Heart right ventricle (tissue), 16 donors: ENCODE measurements around the gene SERPINB5. TPM values are rescaled to one million over a fixed set of nuclear protein-coding genes. Genes with fewer than 3 reads are reported as not detected.

Experiments used
- ATAC-seq, 8 donors: fragments of 200-7000 bp; cut with Tn5 transposase; one replicate each; pipeline ENCODE4 v1.9.1; 2020; ENCODE audit warnings: mild to moderate bottlenecking in 8 of 8, moderate library complexity in 8 of 8, moderate number of reproducible peaks in 1 of 8
- DNase-seq, 2 donors: peaks; one replicate each; pipeline ENCODE4 v3.0.0-alpha.2; 2020
- H3K27ac ChIP-seq, 10 donors: fragments of 200-600 bp; sonication (generic) in 2 of 10; one replicate each; pipeline versions ENCODE4 v1.5.0 to v1.8.0; 2020 to 2022; ENCODE audit warnings: mild to moderate bottlenecking in 3 of 10
- H3K27me3 ChIP-seq, 7 donors: fragments of 200-600 bp; one replicate each; pipeline ENCODE4 v1.8.0; 2021 to 2022; ENCODE audit warnings: mild to moderate bottlenecking in 2 of 7
- H3K36me3 ChIP-seq, 9 donors: fragments of 200-600 bp; sonication (generic) in 1 of 9; one replicate each; pipeline versions ENCODE4 v1.5.0 to v1.8.0; 2020 to 2022; ENCODE audit warnings: mild to moderate bottlenecking in 2 of 9
- H3K4me1 ChIP-seq, 9 donors: fragments of 200-600 bp; sonication (generic) in 1 of 9; one replicate each; pipeline versions ENCODE4 v1.5.0 to v1.8.0; 2020 to 2022; ENCODE audit warnings: mild to moderate bottlenecking in 4 of 9
- H3K4me3 ChIP-seq, 10 donors: fragments of 200-600 bp; sonication (generic) in 2 of 10; one replicate each; pipeline versions ENCODE4 v1.5.0 to v1.8.0; 2020 to 2022; ENCODE audit warnings: mild to moderate bottlenecking in 7 of 10, moderate library complexity in 2 of 10
- H3K9me3 ChIP-seq, 11 donors: fragments of 200-600 bp in 10 of 11; sonication (generic) in 2 of 11; one replicate each; pipeline versions ENCODE4 v1.5.0 to v1.8.0; 2013 to 2022; ENCODE audit warnings: mild to moderate bottlenecking in 2 of 11, control low read depth in 1 of 11, moderate library complexity in 1 of 11
- WGBS, 2 donors: extraction: QIAGEN DNeasy Blood & Tissue Kit; methylation state at CpG; one replicate each; pipeline ENCODE4 v1.1.7; 2013; ENCODE audit warnings: inconsistent platforms in 1 of 2; 5-methylcytosine and 5-hydroxymethylcytosine counted together
- intact Hi-C, 10 donors: fragments of 100-400 bp; cut with DNase I; formaldehyde crosslinking; loops; one replicate each; pipeline versions ENCODE4 v1.11.1 to v1.14.2; 2022
- polyA plus RNA-seq, 2 donors: library from polyadenylated mRNA; stranded (reverse); fragments of 200-250 nt; gene quantifications; one replicate each; pipeline ENCODE4 v1.2.3, GENCODE V29; 2013
- total RNA-seq, 10 donors: library from RNA; stranded (reverse); fragmentation: NEBNext Ultra II Directional in 3 of 10; extraction: Animal tissue kit (Norgen Biotek cat#: 25700) in 3 of 10; gene quantifications; one replicate each; pipeline versions ENCODE4 v1.2.1 to v1.2.4, GENCODE V29; 2021 to 2023
- TF ChIP-seq, protein P1 (sequence below), 9 donors: fragments of 200-600 bp; sonication (generic) in 2 of 9; IDR thresholded peaks; one replicate each; pipeline versions ENCODE4 v1.5.0 to v1.8.0; 2021 to 2022; ENCODE audit warnings: antibody characterized with exemption in 9 of 9, mild to moderate bottlenecking in 5 of 9, moderate library complexity in 1 of 9
- donor health status: Arrhythmogenic right ventricular cardiomyopathy.
- donor health status: ischemic (EF 13 %, LVEDD 7.1; RV severe dilation, severe dysfunction).
- donor health status: healthy with polysubstance abuse.
- donor health status: DM: no; HTN: yes; CAD: no.
- donor health status: DM: no; HTN: no; CAD: no.
- donor health status: ischemic (EF 25% LVEDD 6.9; RV normal size, moderate dysfunction).
- donor health status: ischemic (EF 25% LVEDD 5.7; RV mildly dilated, moderate dysfunction).
- donor health status: healthy.
- donor health status: DM: yes; HTN: yes; CAD: no.
- donor health status: Ischemic cardiomyopathy.
- donor health status: ischemic (EF 35%, LVEDD 5.7; RV mildly dilated, moderate dysfunction).
- donor health status: nonischemic (EF 11% LVEDD 7.7; RV severe dilation, severe dysfunction).
- donor health status: DM: yes; HTN: yes; CAD: no.
- donor health status: PGD.
- donor health status: ischemic (EF 29% LVEDD 5.4; RV normal size, mild dysfunction).
- donor health status: nonischemic (EF 23%, LVEDD 6.1; RV moderate dilation, normal function).

Gene SERPINB5
- total and polyA plus RNA-seq, 12 donors: 0.03 TPM; not detected in 11

DNA sequence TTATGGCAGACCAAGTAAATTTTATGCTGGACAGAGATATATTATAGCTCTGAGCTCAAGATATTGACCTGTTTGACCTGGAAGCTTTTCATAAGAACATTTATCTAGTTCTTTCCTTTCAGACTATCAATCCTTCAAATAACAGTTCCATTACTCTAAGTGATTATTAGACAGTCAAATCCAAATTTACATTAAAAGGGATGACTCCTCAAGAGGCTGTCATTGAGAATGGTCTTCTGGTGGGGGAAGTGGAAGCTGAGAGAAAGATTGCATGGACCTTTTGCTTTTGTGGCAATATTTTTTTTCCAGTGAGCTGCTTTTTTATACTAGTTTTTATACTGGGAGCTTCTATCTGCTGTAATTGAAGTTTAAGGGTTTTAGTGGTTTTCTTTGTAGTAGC lies 50.5 kb downstream of the SERPINB5 start:
- no peak for ATAC-seq
- intact Hi-C loops: loop anchor here in 1 of 10 donors (10.0 kb wide), 1 partner anchor 408 kb away; no protein-coding TSS in a partner anchor
- DNase-seq: no peak
- peaks cover 0 to 20% (median 0%) of the 10 kb centered on the region in 7 donors for H3K27me3 ChIP-seq
- H3K4me1 ChIP-seq: no peaks in the 10 kb centered on the region
- TF ChIP-seq, protein P1, sequence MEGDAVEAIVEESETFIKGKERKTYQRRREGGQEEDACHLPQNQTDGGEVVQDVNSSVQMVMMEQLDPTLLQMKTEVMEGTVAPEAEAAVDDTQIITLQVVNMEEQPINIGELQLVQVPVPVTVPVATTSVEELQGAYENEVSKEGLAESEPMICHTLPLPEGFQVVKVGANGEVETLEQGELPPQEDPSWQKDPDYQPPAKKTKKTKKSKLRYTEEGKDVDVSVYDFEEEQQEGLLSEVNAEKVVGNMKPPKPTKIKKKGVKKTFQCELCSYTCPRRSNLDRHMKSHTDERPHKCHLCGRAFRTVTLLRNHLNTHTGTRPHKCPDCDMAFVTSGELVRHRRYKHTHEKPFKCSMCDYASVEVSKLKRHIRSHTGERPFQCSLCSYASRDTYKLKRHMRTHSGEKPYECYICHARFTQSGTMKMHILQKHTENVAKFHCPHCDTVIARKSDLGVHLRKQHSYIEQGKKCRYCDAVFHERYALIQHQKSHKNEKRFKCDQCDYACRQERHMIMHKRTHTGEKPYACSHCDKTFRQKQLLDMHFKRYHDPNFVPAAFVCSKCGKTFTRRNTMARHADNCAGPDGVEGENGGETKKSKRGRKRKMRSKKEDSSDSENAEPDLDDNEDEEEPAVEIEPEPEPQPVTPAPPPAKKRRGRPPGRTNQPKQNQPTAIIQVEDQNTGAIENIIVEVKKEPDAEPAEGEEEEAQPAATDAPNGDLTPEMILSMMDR (IDR thresholded peaks at IDR 0.05): no peak
- H3K27ac ChIP-seq: no peak overlapping the region
- peaks cover 0 to 6% (median 0%) of the 10 kb centered on the region in 11 donors for H3K9me3 ChIP-seq
- no peaks in the 10 kb centered on the region for H3K36me3 ChIP-seq
- H3K4me3 ChIP-seq: no peak overlapping the region

DNA sequence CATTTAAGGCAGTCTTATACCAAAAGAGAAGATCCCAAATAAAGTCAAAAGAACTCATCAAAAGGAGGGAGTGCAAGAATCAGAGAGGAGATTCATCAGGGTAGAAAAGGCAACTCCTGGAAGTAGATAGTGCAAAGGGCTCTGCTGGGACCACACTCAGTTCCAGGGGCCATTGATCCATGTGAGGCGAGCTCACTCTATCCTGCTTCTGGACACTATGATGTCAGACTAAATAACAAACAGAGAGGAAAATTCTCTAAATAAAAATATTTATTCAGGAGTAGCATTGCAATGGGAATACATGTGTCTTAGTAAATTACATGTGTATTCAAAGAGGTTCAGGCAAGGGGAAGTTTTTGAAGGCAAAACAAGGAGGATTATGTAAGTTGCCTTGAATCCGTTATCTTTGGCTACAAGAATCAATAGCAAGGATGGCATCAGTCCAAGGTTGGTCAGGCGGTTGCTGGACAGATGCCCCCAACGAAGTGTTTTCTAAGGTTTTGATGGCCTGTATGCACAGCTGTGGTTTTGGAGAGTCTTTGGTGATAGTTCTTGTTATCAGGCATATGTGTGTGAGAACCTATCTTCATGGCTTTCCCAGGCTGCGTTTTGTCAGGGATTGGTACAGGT lies 52.2 kb downstream of the SERPINB5 start:
- WGBS, 2 donors: 54 to 56% methylated on average over 5 of the region's 5 CpGs
- DNase-seq: no peak
- intact Hi-C loops: loop anchor here in 1 of 10 donors (10.0 kb wide), 1 partner anchor 406 kb away; no protein-coding TSS in a partner anchor
- Histone ChIP-seq H3K4me1 (no peaks in the 10 kb centered on the region), H3K27me3 (peaks cover 0 to 9% (median 0%) of the 10 kb centered on the region in 7 donors), H3K9me3 (peaks cover 0 to 6% (median 0%) of the 10 kb centered on the region in 11 donors), H3K36me3 (no peaks in the 10 kb centered on the region), H3K27ac (no peak overlapping the region), H3K4me3 (no peak overlapping the region)
- no peak for ATAC-seq
- TF ChIP-seq, protein P1 (IDR thresholded peaks at IDR 0.05): no peak

DNA sequence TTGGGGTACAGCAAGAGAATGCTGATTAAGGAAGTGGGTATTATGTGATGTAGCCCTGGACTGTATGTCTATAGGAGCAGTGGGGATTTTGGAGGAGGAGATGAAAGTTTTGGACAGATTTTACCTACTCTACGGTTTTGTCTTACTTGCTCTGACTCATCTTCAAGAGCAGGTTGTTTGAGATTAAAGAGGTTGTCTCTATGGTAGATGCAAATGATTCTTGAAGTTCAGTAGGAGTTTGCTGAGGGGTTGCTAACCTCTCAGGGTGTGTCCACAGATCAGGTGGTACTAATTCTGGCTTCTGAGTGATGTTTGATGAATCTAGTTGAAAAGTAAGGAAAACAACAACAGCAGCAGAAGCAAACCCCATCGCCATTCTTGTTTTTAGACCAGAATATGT lies 55.7 kb downstream of the SERPINB5 start:
- no peaks in the 10 kb centered on the region for H3K36me3 ChIP-seq
- no peaks in the 10 kb centered on the region for H3K27me3 ChIP-seq
- TF ChIP-seq, protein P1 (IDR thresholded peaks at IDR 0.05): no peak
- no peaks in the 10 kb centered on the region for H3K4me1 ChIP-seq
- WGBS, 2 donors: 92 to 95% methylated on average over 2 of the region's 2 CpGs
- ATAC-seq (no peak), DNase-seq (no peak)
- H3K4me3 ChIP-seq: no peak overlapping the region
- no peak overlapping the region for H3K27ac ChIP-seq
- intact Hi-C loops: no loop called here
- no peaks in the 10 kb centered on the region for H3K9me3 ChIP-seq

DNA sequence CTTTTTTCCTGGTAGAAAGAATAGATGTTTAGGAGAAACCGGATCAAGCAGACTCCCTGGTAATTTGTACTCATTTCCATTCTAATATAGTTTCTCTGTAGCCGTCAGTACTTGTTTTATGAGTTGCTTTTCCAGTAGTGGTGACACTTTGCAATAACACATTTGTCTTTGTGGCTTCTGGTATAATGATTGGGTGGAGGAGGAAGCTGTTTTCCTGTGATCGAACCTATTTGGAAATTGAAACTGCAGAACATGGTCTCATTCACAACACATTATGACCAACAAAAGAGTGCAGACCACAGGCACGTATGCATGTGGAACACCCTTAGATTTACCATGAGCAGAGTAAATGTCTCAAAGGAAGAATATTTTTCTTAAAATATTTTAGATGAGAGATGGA lies 57.9 kb downstream of the SERPINB5 start:
- Histone ChIP-seq H3K27ac (peak overlapping the region in 1 of 10 donors; percentile 16), H3K36me3 (no peaks in the 10 kb centered on the region), H3K4me1 (no peaks in the 10 kb centered on the region), H3K27me3 (no peaks in the 10 kb centered on the region), H3K4me3 (no peak overlapping the region), H3K9me3 (no peaks in the 10 kb centered on the region)
- TF ChIP-seq, protein P1 (IDR thresholded peaks at IDR 0.05): no peak
- DNase-seq (no peak), ATAC-seq (no peak)
- 49 to 61% methylated on average over 4 of the region's 4 CpGs for WGBS, 2 donors
- intact Hi-C loops: no loop called here
